GM18861 (cell line): ENCODE data around the gene PTAR1.
A peak's percentile ranks its signal among the peaks of the same experiment; 100 is the strongest.

Source experiments
- ATAC-seq: cut with Tn5 transposase; IDR thresholded peaks from one replicate; pipeline ENCODE4 v1.9.1; 2021; ENCODE audit not compliant: unreplicated experiment

The PTAR1 gene

DNA sequence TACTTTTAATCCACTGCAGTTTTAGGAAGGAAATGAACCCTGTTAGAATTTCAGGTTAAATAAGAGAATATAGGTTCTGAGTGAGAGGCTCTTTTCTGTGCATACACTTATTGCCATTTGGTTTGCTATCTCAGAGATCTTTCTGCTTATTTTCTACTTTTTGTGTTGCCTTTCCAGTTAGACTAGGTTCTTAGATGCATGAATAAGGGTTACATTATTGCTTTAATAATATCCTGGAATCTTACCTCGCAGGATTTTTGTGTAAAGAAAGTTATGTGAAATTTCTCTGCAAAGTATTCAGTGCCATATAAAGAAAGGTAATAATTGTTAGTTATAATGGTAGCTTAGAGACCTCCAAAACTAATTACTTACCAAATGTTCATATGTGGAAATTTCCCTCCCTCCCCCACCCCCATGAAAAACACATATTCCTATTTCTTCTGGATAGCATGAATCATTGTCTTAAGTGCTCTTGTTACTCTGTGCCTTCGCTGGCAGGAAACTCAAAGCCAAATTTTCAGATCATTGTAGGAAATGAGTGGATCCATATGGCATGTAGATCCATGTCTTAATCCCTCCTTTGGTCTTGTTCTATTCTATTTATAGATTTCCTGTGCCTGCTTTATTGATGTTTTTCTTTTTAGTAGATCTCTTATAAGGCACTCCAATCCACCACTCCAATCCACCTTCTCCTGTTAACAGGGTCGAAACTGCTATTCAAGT is 84.9 kb downstream of the PTAR1 start:
- no peak for ATAC-seq

- ATAC-seq = no peak
Observed at GRCh38 chr9:69674112-69674685, 85.6 kb downstream of the PTAR1 start.

GRCh38 chr9:69673311-69673640 is 86.5 kb downstream of the PTAR1 start:
- no peak for ATAC-seq

DNA sequence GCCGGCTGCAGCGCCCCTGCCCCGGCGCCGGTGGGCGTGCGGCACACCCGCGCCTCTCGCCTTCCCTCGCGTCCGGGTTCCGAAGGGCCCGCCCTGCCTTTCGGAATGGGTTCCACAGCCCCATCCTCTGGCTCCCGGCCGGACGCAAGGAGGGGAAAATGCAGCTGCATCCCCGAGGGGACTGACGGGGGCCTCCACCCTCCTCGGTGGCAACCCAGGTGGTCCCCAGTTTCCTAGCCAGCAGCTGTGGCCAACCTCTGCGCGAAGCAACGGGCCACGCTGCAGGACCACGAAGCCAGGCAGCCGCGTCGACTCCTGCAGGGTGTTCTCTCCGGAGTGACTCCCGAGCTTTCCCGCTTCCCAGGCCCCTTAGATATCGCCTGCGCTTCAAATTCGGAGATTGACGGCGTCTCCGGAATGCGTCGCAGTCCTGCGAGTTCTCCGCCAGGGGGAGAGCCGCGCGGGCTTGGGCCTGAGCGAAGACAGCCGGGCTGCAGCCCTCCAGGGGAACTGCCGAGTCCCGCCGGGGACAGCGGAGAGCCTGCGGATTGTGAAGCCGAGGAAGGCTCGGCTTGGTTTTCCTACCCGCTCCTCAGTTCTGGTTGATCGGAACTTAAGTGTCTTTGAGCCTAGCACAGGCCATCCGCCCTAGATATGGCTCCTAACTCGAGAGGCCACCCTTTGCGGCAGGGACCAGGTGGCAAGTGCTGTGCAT is 87.1 kb downstream of the PTAR1 start:
- peak; percentile 93 for ATAC-seq

- ATAC-seq = peak; percentile 15
Observed at GRCh38 chr9:69671879-69672595, 87.8 kb downstream of the PTAR1 start, which contains the start of gene APBA1. TSS of gene APBA1 (minus strand) at chr9:69672371.

DNA sequence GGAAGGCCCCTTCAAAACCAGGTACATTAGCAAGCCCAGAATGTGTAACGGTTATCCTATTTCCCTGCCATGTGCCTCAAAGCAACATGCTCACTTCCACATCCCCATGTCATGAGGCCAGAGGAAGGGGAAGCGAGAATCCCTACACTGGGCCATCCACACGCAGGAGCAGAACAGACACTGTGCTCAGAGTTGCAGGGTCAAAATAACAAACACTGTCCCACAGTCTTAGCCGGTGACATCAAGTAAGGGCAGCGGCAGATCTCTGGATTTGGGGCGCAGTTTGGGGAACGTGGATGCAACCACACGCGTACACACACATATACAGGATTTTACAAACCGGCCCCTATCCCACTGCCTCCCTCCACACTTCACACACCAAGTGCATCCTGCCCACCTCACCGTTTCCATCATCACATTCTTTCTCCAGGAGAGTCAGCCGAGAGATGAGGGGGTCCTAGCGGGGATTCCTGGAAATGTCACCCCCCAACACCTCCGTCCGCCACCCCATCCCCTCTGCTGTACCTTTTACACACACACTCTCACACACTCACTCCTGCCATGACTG is 88.4 kb downstream of the PTAR1 start:
- ATAC-seq = no peak

GRCh38 chr9:69667306-69667705 is 92.5 kb downstream of the PTAR1 start:
- ATAC-seq = no peak

DNA sequence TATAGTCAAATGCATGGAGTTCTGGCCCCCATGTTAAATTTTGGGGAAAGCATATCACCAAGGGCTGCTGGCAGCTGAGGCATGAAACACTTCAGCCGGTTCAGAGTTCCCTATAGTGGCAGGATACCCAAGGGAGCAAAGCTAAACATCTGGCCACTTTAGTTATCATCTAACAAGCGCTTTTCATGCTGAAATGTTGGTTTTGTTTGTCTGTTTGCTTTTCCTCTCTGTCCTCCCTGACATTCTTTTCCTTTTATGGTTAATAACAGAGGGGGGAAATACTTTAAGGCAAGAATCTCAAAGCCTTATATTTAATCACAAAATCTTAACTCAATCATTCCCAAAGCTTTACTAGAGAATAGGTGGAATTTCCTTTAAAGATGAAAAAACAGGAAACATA is 99.5 kb downstream of the PTAR1 start:
- ATAC-seq = no peak
